Transverse colon (tissue), 4 donors: ENCODE data around the gene JADE2.

Source experiments
- POLR2A ChIP-seq: fragments of 450-650 bp; IDR thresholded peaks from one replicate; pipeline ENCODE4 v1.6.1; 2016; ENCODE audit warnings: antibody characterized with exemption, mild to moderate bottlenecking, moderate library complexity
- POLR2AphosphoS5 ChIP-seq, 3 donors: sonication (generic); formaldehyde crosslinking; IDR thresholded peaks; one replicate each; pipeline ENCODE4 v1.6.1; 2016; ENCODE audit warnings: antibody characterized with exemption in 3 of 3
- TF ChIP-seq, protein P1 (sequence below), 5 experiments: fragments of 200-600 bp in 3 of 5; fragments of 450-650 bp in 2 of 5; sonication (generic) in 3 of 5; IDR thresholded peaks; 1 replicate in 2 of 5; 2 replicates in 3 of 5; pipeline ENCODE4 v1.5.1; 2016 to 2017; ENCODE audit warnings: antibody characterized with exemption in 5 of 5, inconsistent platforms in 3 of 5, mild to moderate bottlenecking in 2 of 5, moderate library complexity in 1 of 5

DNA sequence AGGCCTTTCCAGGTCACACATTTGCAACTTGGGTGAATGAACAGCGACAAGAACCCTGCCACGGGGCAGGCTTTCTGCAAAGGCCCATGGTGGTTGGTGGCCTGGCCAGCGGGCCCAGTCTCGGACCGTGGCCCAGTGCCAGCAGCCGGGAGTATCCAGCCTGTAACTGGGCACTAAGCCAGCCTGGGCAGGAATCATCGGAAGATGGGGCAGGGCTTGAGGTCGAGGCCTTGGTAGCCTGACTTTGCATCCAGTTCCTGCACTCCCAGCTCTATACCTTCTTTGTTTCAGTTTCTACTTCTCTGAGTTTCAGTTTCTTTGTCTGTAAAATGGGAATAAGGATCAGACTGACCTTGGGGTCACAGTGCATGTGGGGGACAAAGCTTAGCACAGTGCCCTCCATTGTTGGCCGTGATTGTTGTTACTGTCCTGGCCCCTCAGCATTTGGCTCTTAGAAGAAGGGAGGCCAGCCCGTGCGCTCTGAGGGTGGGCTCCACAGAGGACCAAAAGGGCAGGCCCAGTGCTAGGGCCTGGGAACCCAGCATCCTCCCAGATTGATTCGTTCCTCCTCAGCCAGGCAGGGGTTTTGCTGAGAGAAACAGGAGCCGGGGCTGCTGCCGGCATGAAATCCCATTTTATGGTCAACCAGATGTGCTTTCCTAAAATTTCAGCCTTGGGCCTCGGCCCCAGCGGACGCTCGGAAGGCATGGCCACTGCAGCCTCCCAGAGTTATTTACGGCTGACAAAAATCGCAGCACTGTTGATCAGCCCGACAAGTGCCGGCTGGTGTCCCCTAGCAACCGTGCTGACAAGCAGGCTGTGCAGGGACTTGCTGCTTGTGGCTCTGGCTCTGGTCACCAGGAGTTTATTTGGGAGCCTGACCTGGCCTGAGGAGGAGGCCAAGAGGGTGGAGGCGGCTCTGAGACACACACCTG, 43.6 kb downstream of the JADE2 start:
- TF ChIP-seq POLR2A (no peak), POLR2AphosphoS5 (IDR thresholded peaks at IDR 0.05) (no peak)
- TF ChIP-seq, protein P1, sequence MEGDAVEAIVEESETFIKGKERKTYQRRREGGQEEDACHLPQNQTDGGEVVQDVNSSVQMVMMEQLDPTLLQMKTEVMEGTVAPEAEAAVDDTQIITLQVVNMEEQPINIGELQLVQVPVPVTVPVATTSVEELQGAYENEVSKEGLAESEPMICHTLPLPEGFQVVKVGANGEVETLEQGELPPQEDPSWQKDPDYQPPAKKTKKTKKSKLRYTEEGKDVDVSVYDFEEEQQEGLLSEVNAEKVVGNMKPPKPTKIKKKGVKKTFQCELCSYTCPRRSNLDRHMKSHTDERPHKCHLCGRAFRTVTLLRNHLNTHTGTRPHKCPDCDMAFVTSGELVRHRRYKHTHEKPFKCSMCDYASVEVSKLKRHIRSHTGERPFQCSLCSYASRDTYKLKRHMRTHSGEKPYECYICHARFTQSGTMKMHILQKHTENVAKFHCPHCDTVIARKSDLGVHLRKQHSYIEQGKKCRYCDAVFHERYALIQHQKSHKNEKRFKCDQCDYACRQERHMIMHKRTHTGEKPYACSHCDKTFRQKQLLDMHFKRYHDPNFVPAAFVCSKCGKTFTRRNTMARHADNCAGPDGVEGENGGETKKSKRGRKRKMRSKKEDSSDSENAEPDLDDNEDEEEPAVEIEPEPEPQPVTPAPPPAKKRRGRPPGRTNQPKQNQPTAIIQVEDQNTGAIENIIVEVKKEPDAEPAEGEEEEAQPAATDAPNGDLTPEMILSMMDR (IDR thresholded peaks at IDR 0.05) = no peak
